SK-N-SH (cell line): Measurements from ENCODE around the gene SH3TC1.

ENCODE experiments used
- CHD2 ChIP-seq: fragments of 150-350 bp; IDR thresholded peaks from 2 replicates; pipeline ENCODE4 v1.6.1; 2018; ENCODE audit warnings: low read length; ENCODE audit not compliant: partially characterized antibody
- CTCF ChIP-seq: fragments of 200-600 bp; sonication (generic); IDR thresholded peaks from 2 replicates; pipeline ENCODE4 v1.6.1; 2017; ENCODE audit warnings: antibody characterized with exemption, mild to moderate bottlenecking, moderate library complexity
- EP300 ChIP-seq, 2 experiments: IDR thresholded peaks; 2 replicates each; pipeline versions ENCODE4 v1.4.0 to v1.6.1; 2012; ENCODE audit warnings: borderline replicate concordance in 1 of 2, low read depth in 1 of 2, low read length in 1 of 2
- IRF3 ChIP-seq: fragments of 150-350 bp; IDR thresholded peaks from 2 replicates; pipeline ENCODE4 v1.6.1; 2016; ENCODE audit warnings: mild to moderate bottlenecking, low read depth, low read length
- JUND ChIP-seq: IDR thresholded peaks from 2 replicates; pipeline ENCODE4 v1.4.0; 2012
- NRF1 ChIP-seq: IDR thresholded peaks from 2 replicates; pipeline ENCODE4 v1.6.1; 2012; ENCODE audit warnings: low read depth, mild to moderate bottlenecking, low read length
- PBX3 ChIP-seq: IDR thresholded peaks from 2 replicates; pipeline ENCODE4; 2012
- POLR2AphosphoS5 ChIP-seq: IDR thresholded peaks from 2 replicates; pipeline ENCODE4 v1.6.1; 2012; ENCODE audit warnings: low read depth, low read length
- RAD21 ChIP-seq: IDR thresholded peaks from 2 replicates; pipeline ENCODE4 v1.6.1; 2012; ENCODE audit warnings: mild to moderate bottlenecking, low read length
- REST ChIP-seq: IDR thresholded peaks from 2 replicates; pipeline ENCODE4 v1.6.1; 2012; ENCODE audit warnings: mild to moderate bottlenecking, low read depth, low read length, moderate library complexity
- TEAD4 ChIP-seq: IDR thresholded peaks from 2 replicates; pipeline ENCODE4 v1.4.0; 2012; ENCODE audit warnings: mild to moderate bottlenecking, borderline replicate concordance; ENCODE audit not compliant: insufficient read depth
- USF2 ChIP-seq: fragments of 150-350 bp; IDR thresholded peaks from 2 replicates; pipeline ENCODE4 v1.6.1; 2017; ENCODE audit warnings: antibody characterized with exemption, low read length, low read depth, borderline replicate concordance
- ZBTB33 ChIP-seq: IDR thresholded peaks from 2 replicates; pipeline ENCODE4 v1.4.0; 2012; ENCODE audit warnings: low read depth, borderline replicate concordance

GRCh38 chr4:8271821-8272220 lies 72.7 kb downstream of the SH3TC1 start:
- no peak for TF ChIP-seq POLR2AphosphoS5
- no peak for TF ChIP-seq RAD21
- TF ChIP-seq REST: no peak
- TF ChIP-seq EP300 (IDR thresholded peaks at IDR 0.05; ENCODE audit: borderline replicate concordance in 1 of 2, low read depth in 1 of 2, low read length in 1 of 2): no peak
- no peak for TF ChIP-seq CTCF
- no peak for TF ChIP-seq ZBTB33
- TF ChIP-seq JUND: no peak
- no peak for TF ChIP-seq TEAD4
- TF ChIP-seq USF2: no peak
- no peak for TF ChIP-seq CHD2
- no peak for TF ChIP-seq PBX3
- no peak for TF ChIP-seq NRF1
- no peak for TF ChIP-seq IRF3
